Body of pancreas (tissue), 4 donors: ENCODE data around the gene ANTKMT.

ENCODE experiments used
- POLR2A ChIP-seq, 3 donors: fragments of 450-650 bp; IDR thresholded peaks; one replicate each; pipeline ENCODE4 v1.6.1; 2016; ENCODE audit warnings: antibody characterized with exemption in 3 of 3, mild to moderate bottlenecking in 2 of 3
- TF ChIP-seq, protein P1 (sequence below), 7 experiments: fragments of 450-650 bp in 4 of 7; fragments of 200-600 bp in 3 of 7; sonication (generic) in 3 of 7; IDR thresholded peaks; one replicate each; pipeline ENCODE4 v1.5.1; 2016 to 2019; ENCODE audit warnings: antibody characterized with exemption in 7 of 7

GRCh38 chr16:680625-680945 is 40.4 kb upstream of the ANTKMT start:
- TF ChIP-seq, protein P1, sequence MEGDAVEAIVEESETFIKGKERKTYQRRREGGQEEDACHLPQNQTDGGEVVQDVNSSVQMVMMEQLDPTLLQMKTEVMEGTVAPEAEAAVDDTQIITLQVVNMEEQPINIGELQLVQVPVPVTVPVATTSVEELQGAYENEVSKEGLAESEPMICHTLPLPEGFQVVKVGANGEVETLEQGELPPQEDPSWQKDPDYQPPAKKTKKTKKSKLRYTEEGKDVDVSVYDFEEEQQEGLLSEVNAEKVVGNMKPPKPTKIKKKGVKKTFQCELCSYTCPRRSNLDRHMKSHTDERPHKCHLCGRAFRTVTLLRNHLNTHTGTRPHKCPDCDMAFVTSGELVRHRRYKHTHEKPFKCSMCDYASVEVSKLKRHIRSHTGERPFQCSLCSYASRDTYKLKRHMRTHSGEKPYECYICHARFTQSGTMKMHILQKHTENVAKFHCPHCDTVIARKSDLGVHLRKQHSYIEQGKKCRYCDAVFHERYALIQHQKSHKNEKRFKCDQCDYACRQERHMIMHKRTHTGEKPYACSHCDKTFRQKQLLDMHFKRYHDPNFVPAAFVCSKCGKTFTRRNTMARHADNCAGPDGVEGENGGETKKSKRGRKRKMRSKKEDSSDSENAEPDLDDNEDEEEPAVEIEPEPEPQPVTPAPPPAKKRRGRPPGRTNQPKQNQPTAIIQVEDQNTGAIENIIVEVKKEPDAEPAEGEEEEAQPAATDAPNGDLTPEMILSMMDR (IDR thresholded peaks at IDR 0.05): no peak
- TF ChIP-seq POLR2A (IDR thresholded peaks at IDR 0.05): no peak
